Neural crest cell (in vitro differentiated cells): ENCODE data around the gene PROCR. TPM values are rescaled to one million over a fixed set of nuclear protein-coding genes. Genes with fewer than 3 reads are reported as not detected.
"Not testable (repeated sequence)": the region's sequence is repeated elsewhere in the genome, so short reads cannot be mapped to it uniquely, and the experiment has no call there.

Source experiments
- DNase-seq: peaks from one replicate; pipeline ENCODE4 v3.0.0; 2021; ENCODE audit warnings: low read depth, mixed read lengths, low spot score
- H3K27ac Mint-ChIP-seq: one replicate; pipeline ENCODE4 v1.8.0; 2021; ENCODE audit warnings: mild to moderate bottlenecking, mixed read lengths; ENCODE audit not compliant: unreplicated experiment
- H3K27me3 Mint-ChIP-seq: 2 replicates; pipeline ENCODE4 v1.8.0; 2021; ENCODE audit warnings: low read depth, mild to moderate bottlenecking, mixed read lengths
- H3K36me3 Mint-ChIP-seq: 2 replicates; pipeline ENCODE4 v1.8.0; 2021; ENCODE audit warnings: low read depth, mild to moderate bottlenecking, mixed read lengths
- H3K4me1 Mint-ChIP-seq: 2 replicates; pipeline ENCODE4 v1.8.0; 2021; ENCODE audit warnings: mixed read lengths
- H3K4me3 Mint-ChIP-seq: one replicate; pipeline ENCODE4 v1.8.0; 2021; ENCODE audit warnings: mild to moderate bottlenecking, mixed read lengths
- H3K9me3 Mint-ChIP-seq: 2 replicates; pipeline ENCODE4 v1.8.0; 2021; ENCODE audit warnings: mixed read lengths
- total RNA-seq: library from RNA; stranded (reverse); gene quantifications from 2 replicates; pipeline ENCODE4 v1.2.1, GENCODE V29; 2021
- TF ChIP-seq, protein P1 (sequence below): fragments of 200-600 bp; sonication (generic); conservative IDR thresholded peaks from 2 replicates; pipeline ENCODE4 v1.5.0; 2021; ENCODE audit warnings: antibody characterized with exemption, mild to moderate bottlenecking

PROCR gene
- total RNA-seq, 1 donor from 2014 or later, result not detected

- H3K27me3 Mint-ChIP-seq, result peaks cover 44% of the 10 kb centered on the region
- H3K4me1 Mint-ChIP-seq, result no peaks in the 10 kb centered on the region
- DNase-seq, result no peak
- H3K36me3 Mint-ChIP-seq, result no peaks in the 10 kb centered on the region
- TF ChIP-seq, protein P1, sequence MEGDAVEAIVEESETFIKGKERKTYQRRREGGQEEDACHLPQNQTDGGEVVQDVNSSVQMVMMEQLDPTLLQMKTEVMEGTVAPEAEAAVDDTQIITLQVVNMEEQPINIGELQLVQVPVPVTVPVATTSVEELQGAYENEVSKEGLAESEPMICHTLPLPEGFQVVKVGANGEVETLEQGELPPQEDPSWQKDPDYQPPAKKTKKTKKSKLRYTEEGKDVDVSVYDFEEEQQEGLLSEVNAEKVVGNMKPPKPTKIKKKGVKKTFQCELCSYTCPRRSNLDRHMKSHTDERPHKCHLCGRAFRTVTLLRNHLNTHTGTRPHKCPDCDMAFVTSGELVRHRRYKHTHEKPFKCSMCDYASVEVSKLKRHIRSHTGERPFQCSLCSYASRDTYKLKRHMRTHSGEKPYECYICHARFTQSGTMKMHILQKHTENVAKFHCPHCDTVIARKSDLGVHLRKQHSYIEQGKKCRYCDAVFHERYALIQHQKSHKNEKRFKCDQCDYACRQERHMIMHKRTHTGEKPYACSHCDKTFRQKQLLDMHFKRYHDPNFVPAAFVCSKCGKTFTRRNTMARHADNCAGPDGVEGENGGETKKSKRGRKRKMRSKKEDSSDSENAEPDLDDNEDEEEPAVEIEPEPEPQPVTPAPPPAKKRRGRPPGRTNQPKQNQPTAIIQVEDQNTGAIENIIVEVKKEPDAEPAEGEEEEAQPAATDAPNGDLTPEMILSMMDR, result no peak
- H3K9me3 Mint-ChIP-seq, result no peaks in the 10 kb centered on the region
- H3K4me3 Mint-ChIP-seq, result no peak overlapping the region
- H3K27ac Mint-ChIP-seq, result no peak overlapping the region
Measured at GRCh38 chr20:35165221-35166185, 6.4 kb upstream of the PROCR start.

GRCh38 chr20:35166242-35166830 lies 5.5 kb upstream of the PROCR start:
- no peak overlapping the region for H3K27ac Mint-ChIP-seq
- H3K4me1 Mint-ChIP-seq, result no peaks in the 10 kb centered on the region
- H3K4me3 Mint-ChIP-seq, result no peak overlapping the region
- TF ChIP-seq, protein P1, result no peak
- no peaks in the 10 kb centered on the region for H3K36me3 Mint-ChIP-seq
- no peaks in the 10 kb centered on the region for H3K9me3 Mint-ChIP-seq
- no peak for DNase-seq
- peaks cover 47% of the 10 kb centered on the region for H3K27me3 Mint-ChIP-seq

DNA sequence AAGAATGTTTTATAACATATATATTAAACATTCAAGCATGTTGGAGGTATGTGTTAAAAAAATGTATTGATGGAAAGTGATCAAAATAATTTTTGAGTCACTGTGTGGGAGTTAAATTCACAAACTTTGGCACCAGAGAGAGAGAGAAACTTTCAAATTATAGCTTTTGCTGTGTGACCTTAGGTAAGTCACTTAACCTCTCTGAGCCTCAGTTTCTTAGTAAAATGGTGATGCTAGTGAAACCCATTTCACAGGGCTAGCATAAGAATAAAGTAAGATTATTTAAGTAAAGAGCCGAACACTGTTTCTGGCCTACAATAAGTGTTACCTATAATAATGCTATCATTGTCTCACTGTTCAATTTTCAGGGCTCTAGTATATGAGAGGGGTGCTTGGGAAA lies 4.1 kb upstream of the PROCR start:
- H3K4me1 Mint-ChIP-seq, result peaks cover 3% of the 10 kb centered on the region

GRCh38 chr20:35168701-35169409 lies 3.0 kb upstream of the PROCR start:
- not testable (repeated sequence) for H3K4me1 Mint-ChIP-seq, H3K36me3 Mint-ChIP-seq, H3K4me3 Mint-ChIP-seq, H3K9me3 Mint-ChIP-seq, H3K27ac Mint-ChIP-seq, DNase-seq
- H3K27me3 Mint-ChIP-seq, result peaks cover 53% of the 10 kb centered on the region

More for the DNA sequence above, 4.1 kb upstream of the PROCR start:
- Mint-ChIP-seq H3K27me3 (peaks cover 56% of the 10 kb centered on the region), H3K27ac (no peak overlapping the region), H3K36me3 (no peaks in the 10 kb centered on the region), H3K9me3 (no peaks in the 10 kb centered on the region), H3K4me3 (no peak overlapping the region)
- no peak for DNase-seq
- TF ChIP-seq, protein P1, result no peak

GRCh38 chr20:35171438-35171752 lies 477 bp upstream of the PROCR start:
- Mint-ChIP-seq H3K27ac (no peak overlapping the region), H3K4me3 (no peak overlapping the region), H3K4me1 (peaks cover 3% of the 10 kb centered on the region), H3K36me3 (peaks cover 4% of the 10 kb centered on the region), H3K9me3 (peaks cover 3% of the 10 kb centered on the region), H3K27me3 (peaks cover 50% of the 10 kb centered on the region)
- TF ChIP-seq, protein P1, result no peak
- no peak for DNase-seq
